SK-N-SH treated with all-trans-retinoic acid at 6 μM for 48 hours (cell line): ENCODE results near the gene MRAS.

ENCODE experiments used
- ARNTL ChIP-seq: fragments of 450-650 bp; formaldehyde crosslinking; IDR thresholded peaks from 2 replicates; pipeline ENCODE4 v1.5.0; 2020; ENCODE audit warnings: low read depth, mild to moderate bottlenecking, moderate library complexity, borderline replicate concordance
- BACH2 ChIP-seq: fragments of 250-450 bp; sonication (Bioruptor Pico); IDR thresholded peaks from 2 replicates; pipeline ENCODE4 v1.9.0; 2021; ENCODE audit warnings: mild to moderate bottlenecking, borderline replicate concordance
- CREB5 ChIP-seq: fragments of 250-450 bp; sonication (Bioruptor Pico); IDR thresholded peaks from 2 replicates; pipeline ENCODE4 v1.5.1; 2020; ENCODE audit warnings: low read depth, mild to moderate bottlenecking, moderate library complexity
- CSDC2 ChIP-seq: fragments of 250-450 bp; sonication (Bioruptor Pico); IDR thresholded peaks from 2 replicates; pipeline ENCODE4 v1.5.0; 2020; ENCODE audit warnings: mild to moderate bottlenecking, moderate library complexity
- CSRNP3 ChIP-seq: fragments of 250-450 bp; sonication (Bioruptor Pico); IDR thresholded peaks from 2 replicates; pipeline ENCODE4 v1.5.1; 2021; ENCODE audit warnings: mild to moderate bottlenecking, moderate library complexity
- ISL1 ChIP-seq: fragments of 250-450 bp; sonication (Bioruptor Pico); IDR thresholded peaks from 2 replicates; pipeline ENCODE4 v2.1.2; 2022; ENCODE audit warnings: mild to moderate bottlenecking, moderate library complexity
- OSR1 ChIP-seq: fragments of 250-450 bp; sonication (Bioruptor Pico); IDR thresholded peaks from 2 replicates; pipeline ENCODE4 v1.8.0; 2022; ENCODE audit warnings: moderate library complexity, mild to moderate bottlenecking, inconsistent platforms
- PATZ1 ChIP-seq: fragments of 250-450 bp; sonication (Bioruptor Pico); IDR thresholded peaks from 2 replicates; pipeline ENCODE4 v1.8.0; 2020; ENCODE audit warnings: mild to moderate bottlenecking, moderate library complexity, borderline replicate concordance
- RARB ChIP-seq: fragments of 250-450 bp; sonication (Bioruptor Pico); IDR thresholded peaks from 2 replicates; pipeline ENCODE4 v1.8.0; 2021; ENCODE audit warnings: mild to moderate bottlenecking, moderate library complexity
- TCF4 ChIP-seq: fragments of 250-450 bp; sonication (Bioruptor Pico); IDR thresholded peaks from 2 replicates; pipeline ENCODE4 v1.8.0; 2021; ENCODE audit warnings: mild to moderate bottlenecking, moderate library complexity, borderline replicate concordance
- TOX ChIP-seq: fragments of 250-450 bp; sonication (Bioruptor Pico); IDR thresholded peaks from 2 replicates; pipeline ENCODE4 v1.8.0; 2021; ENCODE audit warnings: mild to moderate bottlenecking, moderate library complexity, borderline replicate concordance
- ZC3H10 ChIP-seq: fragments of 250-450 bp; sonication (Bioruptor Pico); IDR thresholded peaks from 2 replicates; pipeline ENCODE4 v1.5.1; 2021; ENCODE audit warnings: mild to moderate bottlenecking, moderate library complexity
- ZFP3 ChIP-seq: fragments of 250-450 bp; sonication (Bioruptor Pico); IDR thresholded peaks from 2 replicates; pipeline ENCODE4 v1.5.0; 2020; ENCODE audit warnings: mild to moderate bottlenecking, moderate library complexity
- ZNF565 ChIP-seq: fragments of 450-650 bp; formaldehyde crosslinking; conservative IDR thresholded peaks from 2 replicates; pipeline ENCODE4 v1.5.0; 2020; ENCODE audit warnings: low read depth, mild to moderate bottlenecking, moderate library complexity

- TF ChIP-seq ARNTL (no peak), CREB5 (CRISPR knock-in tag) (no peak), TOX (CRISPR knock-in tag) (no peak), RARB (CRISPR knock-in tag) (no peak), ZFP3 (CRISPR knock-in tag) (no peak), CSDC2 (CRISPR knock-in tag) (no peak), TCF4 (CRISPR knock-in tag) (no peak), CSRNP3 (no peak), PATZ1 (CRISPR knock-in tag) (no peak), ZC3H10 (CRISPR knock-in tag) (no peak), ISL1 (no peak), OSR1 (no peak), ZNF565 (CRISPR knock-in tag) (no peak), BACH2 (CRISPR knock-in tag) (no peak)
Measured at GRCh38 chr3:138442433-138442832, 94.1 kb downstream of the MRAS start.
